Measurements from ENCODE around the gene CNTLN.
A peak's percentile ranks its signal among the peaks of the same experiment; 100 is the strongest.

The CNTLN gene

DNA sequence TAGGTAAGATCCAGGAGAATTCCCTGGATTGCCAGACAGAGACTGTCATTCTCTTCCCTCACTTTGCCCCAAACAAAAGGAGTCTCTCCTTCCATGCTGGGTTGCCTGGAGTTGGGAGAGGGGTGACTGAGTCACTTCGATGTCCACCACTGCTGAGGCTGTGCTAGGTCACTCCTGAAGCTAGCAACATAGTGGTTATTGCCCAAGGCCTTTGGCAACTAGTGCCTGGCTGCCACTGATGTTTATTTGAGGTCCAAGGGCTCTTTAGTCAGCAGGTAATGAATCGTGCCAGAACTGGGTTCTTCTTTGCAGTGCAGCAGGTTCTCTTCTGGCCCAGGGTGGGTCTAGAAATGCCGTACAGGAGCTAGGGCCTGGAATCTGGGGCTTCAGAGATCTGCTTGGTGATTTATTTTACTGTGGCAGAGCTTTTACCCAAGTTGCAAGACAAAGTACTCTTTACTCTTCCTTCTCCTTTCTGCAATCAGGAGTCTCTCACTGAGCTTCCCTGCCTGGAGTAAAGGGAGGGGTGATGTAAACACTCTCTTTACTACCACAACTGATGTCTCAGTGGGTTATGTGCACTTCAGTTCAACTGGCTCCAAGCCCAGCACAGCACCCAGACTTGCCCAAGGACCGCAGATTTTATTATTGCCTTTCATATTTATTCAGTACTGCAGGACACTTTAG, 288.3 kb downstream of the CNTLN start:
- peak; percentile 36 for DNase-seq (ENCODE audit: low read depth)

DNA sequence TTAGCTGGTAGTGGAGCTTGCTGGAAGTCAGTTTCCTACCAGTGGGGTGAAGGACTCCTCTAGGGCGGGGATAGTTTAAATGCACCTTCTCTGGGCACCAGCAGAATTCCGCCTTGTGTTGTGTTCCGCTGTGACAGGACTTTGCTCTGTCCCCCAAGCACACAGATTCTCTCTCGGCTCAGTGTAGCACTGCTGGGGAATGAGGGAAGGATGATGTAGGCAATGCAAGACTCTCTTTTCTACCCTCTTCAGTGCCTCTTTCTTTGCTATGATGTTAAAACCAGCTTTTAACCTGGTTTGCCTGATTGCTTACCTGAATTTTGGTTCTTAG, 288.8 kb downstream of the CNTLN start:
- DNase-seq (ENCODE audit: low read depth), result no peak

DNA sequence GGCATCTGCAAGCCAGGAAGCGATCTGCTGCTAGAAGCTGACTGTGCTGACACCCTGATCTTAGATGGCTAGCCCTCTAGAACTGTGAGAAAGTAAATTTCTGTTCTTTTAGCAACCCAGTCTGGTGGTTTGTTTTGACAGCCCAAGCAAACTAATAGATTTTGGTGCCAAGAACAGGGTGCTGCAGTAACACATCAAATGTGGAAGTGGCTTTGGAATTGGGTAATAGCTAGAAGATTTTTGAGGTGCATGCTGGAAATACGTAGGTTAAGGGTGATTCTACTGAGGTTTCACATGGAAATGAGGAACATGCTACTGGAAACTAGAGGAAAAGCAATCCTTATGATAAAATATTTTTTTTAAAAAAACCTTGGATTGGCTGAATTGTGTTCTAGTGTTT, 290.5 kb downstream of the CNTLN start:
- no peak for DNase-seq (ENCODE audit: low read depth)

DNA sequence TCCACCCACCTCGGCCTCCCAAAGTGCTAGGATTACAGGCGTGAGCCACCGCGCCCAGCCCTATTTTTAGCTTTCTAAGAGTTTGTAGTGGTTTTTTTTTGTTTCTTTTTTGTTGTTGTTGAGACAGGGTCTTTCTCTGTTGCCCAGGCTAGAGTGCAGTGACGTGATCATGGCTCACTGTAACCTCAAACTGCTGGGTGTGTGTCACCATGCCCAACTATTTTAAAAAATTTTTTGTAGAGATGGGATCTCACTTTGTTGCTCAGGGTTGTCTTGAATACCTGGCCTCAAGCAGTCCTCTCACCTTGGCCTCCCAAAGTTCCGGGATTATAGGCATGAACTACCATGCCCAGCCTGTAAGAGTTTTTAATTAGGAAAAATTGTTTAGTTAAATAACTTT, 298.7 kb downstream of the CNTLN start:
- DNase-seq (ENCODE audit: low read depth), result no peak

DNA sequence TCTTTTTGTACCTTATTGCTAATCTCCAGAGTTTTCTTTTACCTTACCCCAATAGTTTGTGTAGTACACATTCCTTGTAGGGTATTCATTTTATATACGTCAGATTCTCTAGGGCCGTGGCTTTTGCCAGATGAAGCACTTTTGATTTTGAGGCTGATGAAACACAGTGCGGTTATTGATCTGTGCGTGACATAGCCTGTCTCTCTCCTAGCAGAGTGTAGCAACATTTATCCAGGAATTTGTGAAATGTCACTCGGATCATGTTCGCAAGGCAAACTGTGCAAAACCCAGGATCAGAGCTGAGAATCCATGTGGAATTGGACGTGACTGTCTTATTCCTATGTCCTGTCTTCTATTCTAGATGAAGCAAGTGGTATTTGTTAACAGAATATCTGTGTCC, 302.0 kb downstream of the CNTLN start:
- DNase-seq (ENCODE audit: low read depth), result no peak

DNA sequence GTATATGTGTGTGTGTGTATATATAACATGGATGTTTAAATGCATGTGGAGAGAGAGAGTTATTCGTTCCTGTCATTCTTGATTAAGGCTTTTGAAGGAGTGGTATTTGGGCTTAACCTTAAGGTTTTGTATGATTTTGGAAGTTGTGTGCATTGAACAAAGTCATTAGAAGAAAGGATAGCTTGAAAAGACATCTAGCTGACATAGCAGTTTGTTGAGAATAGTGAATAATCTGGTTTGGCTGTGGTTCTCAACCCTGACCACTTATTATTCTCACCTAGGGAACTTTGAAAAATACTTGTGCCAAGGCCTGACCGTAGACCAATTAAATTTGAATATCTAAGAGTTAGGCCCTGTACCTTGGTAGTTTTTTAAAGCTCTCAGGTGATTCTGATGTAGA, 303.0 kb downstream of the CNTLN start:
- DNase-seq (ENCODE audit: low read depth), result no peak

DNA sequence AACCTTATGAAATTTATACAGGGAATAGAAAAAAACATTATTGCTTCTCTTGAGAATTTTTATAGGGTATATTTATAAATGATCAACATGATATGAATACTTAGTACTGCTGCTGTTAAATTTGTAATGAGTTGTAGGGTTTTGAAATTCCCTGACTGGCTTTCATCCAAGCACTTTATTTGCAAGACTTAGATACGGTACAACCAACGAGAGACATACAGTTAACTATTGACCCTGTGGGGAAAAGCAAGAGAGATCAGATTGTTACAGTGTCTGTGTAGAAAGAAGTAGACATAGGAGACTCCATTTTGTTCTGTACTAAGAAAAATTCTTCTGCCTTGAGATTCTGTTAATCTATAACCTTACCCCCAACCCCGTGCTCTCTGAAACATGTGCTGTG, 310.3 kb downstream of the CNTLN start:
- DNase-seq (ENCODE audit: low read depth), result peak; percentile 26

DNA sequence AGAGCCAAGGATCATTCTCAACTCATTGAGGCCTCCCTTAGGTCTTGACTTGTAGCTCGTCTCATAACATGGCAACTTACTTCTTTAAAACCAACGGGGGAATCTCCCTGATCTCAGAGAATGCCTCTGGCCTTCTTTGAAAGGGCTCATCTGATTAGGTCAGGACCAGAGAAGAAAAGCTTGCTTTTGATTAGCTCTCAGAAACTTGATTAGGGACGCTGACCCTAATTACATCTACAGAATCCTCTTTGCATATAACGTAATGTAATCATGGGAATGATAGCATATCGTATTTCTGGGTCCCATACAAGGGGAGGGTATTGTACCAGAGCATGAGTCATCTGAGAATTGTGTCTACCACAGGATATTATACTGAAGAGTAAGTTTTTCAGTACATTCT, 318.9 kb downstream of the CNTLN start:
- peak; percentile 20 for DNase-seq (ENCODE audit: low read depth)

DNA sequence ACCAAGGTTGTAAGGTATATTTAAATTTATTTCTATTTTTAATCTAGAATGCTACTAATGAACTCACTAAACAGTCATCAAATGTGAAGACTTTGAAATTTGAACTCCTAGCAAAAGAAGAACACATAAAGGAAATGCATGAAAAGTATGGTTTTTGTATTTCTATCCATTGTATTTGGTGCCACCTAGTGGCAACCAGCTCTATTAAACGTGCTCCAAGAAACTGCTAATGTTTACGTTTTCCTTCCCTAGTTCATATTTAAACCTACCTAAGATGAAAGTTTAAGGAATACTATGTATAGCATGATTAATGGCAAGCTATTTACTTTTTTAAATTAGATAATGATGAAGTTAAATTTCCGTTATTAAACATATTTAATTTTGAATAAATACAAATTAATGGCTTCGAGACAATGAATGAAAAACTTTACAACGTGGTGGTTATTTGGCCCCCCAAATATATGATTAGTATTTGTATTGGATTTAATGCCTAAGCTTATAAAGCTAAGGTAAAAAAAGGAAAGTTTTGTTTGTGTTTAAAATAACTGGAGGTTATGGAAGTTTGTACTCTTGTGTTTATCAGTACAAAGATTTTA, 328.1 kb downstream of the CNTLN start:
- peak; percentile 63 for DNase-seq (ENCODE audit: low read depth)

DNA sequence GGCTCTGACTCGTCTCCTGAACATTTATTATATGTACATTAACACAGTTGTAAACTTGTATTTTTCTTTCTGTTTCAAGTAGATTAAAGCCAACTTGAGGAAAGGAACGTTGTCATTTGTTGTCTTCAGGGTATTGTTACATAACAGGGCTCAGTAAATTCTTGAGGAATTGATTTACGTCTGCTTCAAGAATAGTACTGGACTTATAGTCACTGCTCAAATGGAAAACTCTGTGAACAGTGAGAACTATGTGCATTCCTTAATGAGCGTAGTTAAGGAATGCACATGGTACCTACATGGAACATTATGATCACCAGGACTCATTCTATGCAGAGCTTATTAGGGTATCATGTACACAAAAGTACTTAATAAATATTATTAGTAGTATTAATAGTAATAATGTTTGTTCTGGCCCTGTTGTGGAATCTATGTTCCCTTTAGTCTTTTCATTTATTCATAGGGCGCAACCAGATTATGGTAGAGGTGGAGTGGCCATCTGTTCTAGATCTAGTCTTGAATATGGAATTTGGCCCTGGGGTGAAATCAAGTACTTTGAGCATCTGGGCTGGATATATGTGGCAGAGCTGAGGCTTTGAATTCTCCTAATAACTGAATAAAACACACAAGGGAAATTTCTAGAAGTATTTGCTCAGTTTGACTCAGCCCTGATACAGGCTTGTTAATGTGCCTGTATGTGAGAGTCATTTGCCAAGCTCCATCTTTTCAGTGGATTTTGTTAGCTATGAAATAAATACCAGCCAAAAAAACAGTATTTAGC, 335.4 kb downstream of the CNTLN start:
- peak; percentile 7 for DNase-seq (ENCODE audit: low read depth)

DNA sequence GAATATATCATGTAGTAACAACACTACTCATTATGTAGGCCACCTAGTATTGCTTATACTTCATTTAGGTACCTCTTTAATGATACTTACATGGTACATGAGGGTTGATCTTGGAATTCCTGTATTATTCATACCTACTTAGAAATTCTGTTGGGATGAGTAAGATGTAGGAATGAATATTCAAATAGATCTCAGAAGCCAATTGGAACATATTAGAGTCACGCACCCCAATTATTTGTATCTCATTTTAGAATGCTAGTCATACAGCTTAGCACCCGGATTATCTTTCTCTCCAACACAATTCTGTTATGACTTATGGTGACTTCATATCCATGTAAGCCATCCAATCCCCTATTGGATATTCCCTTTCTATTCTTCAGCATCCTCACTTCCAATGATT, 337.3 kb downstream of the CNTLN start:
- peak; percentile 7 for DNase-seq (ENCODE audit: low read depth)

DNA sequence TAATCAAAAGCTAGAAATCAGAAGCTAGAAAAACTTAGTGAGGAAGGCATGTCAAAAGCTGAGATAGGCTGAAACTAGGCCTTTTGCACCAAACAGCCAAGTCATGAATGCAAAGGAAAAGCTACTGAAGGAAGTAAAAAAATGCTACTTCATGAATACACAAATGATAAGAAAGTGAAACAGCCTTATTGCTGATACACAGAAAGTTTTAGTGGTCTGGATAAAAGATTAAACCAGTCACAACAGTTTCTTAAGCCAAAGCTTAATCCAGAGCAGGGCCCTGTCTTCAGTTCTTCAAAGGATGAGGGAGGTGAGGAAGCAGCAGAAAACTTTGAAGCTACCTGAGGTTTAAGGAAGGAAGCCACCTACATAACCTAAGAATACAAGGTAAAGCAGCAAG, 341.6 kb downstream of the CNTLN start:
- no peak for DNase-seq (ENCODE audit: low read depth)

DNA sequence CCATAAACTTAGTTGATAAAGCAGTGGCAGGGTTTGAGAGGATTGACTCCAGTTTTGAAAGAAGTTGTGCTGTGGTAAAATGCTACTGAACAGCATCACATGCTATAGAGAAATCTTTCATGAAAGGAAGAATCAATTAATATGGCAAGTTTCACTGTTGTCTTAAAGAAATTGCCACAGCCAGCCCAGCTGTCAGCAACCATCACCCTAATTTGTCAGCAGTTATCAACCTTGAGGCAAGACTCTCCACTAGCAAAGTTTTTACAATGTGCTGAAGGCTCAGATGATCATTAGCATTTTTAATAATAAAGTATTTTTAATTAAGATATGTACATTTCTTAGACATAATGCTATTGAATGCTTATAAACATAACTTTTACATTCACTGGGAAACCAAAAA, 343.0 kb downstream of the CNTLN start:
- no peak for DNase-seq (ENCODE audit: low read depth)

DNA sequence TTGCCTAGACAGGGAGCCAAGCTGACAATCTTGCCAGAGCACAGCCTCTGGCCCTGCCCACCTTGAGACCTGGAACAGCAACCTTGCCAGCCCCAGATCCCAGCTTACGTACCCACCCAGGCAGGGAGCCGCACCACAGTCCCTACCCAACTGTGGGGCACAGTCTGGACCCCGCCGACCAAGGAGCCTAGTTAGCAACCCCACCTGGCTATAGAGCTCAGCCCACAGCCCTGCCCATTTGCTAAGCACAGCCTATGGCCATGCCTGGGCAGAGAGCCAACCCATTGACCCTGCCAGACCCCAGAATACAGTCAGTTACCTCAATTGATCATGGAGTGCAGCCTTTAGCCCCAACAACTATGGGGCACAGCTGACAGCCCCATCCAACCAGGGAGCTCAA, 346.1 kb downstream of the CNTLN start:
- DNase-seq (ENCODE audit: low read depth), result no peak

DNA sequence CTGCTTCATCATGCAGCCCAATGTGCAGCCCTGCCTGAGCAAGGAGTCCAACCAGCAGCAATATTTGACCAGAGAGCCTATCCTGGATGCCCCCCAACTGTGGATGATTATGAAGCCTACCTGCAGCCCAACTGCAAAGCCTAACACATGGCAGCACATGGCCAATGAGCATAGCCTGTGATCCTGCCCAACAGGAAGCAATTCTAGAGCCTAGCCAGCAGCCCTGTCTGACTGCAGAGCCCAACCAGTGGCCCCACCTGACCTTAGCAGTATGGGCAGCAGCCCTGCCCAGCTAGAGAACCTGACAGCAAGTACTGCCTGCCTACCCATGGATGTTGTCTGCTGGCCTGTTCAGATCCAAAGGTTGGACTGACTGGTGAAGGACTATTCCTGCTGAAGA, 346.7 kb downstream of the CNTLN start:
- no peak for DNase-seq (ENCODE audit: low read depth)

DNA sequence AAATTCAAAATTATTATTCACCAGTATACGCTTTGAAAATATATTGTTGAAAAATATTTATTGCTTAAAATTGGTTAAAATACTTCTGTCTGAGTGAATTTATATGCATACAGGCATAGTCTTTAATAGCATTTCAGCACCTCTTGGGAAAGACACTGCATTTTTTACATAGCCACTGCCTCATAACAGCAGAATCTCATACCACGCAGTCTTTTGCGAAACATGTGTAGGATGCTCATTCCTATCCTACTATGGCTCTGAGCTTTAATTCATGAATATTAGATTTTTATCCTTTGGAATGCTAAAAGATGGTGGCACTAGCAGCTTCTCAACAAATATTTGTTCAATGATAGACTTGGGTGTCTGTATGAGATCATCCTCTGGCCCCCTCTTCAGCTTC, 350.1 kb downstream of the CNTLN start:
- peak; percentile 6 for DNase-seq (ENCODE audit: low read depth)

DNA sequence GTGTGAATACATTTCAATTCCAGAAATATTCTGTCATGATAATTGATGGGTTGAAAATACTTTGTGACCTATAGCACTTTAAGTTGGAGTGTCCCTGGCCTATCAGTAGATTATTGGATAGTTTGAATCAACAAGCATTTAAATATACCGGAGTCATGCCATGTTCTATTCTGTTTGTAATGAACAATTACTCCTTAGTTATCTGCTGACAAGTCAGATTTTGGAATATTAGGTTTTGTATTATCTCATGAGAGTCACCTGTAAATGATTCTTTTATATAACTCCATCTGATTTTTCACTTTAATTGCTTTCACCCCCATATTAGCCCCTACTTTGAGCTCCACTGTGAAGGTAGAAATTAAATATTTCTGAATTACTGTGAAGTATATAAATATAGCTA, 351.6 kb downstream of the CNTLN start:
- no peak for DNase-seq (ENCODE audit: low read depth)

DNA sequence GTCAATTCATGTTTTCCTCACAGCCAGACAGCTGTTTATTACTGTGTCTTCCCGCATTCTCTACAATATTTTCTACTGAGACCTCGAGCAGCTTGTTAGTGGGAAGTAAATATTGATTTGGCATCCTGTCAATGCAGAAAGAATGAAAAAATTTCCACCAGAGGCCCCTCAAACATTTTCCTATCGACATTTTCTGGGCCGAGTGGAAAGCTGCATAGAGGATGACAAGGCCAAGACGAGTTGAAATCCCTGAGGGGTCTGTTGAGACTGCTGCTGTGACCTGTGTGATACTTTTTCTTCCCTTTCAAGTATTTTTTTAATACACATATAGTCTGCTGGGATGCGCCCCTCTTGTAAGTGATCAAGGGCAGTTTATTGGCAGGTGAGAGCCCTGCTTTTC, 352.6 kb downstream of the CNTLN start:
- DNase-seq (ENCODE audit: low read depth), result no peak

DNA sequence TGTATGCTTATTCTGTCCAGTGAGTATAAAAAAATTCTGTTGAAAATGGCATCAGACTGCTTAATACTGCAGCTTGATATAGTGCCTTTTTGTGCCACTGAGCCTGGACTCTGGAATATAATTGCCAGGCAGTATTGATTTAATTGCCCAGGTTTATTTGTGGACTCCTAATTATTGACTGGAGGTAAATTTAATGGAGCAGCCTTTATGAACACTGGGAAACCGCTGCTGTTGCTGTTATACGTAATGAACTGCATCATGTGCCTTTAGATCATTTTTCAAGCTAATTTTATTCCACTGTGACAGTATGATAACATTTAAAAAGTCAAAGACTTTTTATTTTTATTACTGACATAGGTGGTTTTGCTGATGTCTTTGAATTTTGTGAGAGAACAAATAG, 353.8 kb downstream of the CNTLN start:
- no peak for DNase-seq (ENCODE audit: low read depth)

DNA sequence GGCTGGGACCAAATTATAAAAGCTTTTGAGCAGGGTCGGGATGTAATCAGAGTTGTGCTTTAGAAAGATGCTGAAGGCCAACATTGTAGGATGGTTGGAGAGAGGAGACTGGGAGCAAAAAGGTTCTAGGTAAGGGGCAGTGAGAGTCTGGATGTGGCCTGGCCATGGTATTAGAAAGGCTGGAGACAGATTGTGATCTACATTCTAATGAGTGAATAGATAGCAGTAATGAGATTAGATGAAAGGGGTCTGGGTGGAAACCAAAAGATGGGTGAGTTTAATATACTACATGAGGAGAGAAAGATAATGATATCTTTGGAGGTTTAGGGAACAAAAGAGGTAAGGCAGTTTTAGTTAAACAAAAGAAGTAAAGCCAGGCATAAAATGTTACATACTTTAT, 355.3 kb downstream of the CNTLN start:
- no peak for DNase-seq (ENCODE audit: low read depth)

DNA sequence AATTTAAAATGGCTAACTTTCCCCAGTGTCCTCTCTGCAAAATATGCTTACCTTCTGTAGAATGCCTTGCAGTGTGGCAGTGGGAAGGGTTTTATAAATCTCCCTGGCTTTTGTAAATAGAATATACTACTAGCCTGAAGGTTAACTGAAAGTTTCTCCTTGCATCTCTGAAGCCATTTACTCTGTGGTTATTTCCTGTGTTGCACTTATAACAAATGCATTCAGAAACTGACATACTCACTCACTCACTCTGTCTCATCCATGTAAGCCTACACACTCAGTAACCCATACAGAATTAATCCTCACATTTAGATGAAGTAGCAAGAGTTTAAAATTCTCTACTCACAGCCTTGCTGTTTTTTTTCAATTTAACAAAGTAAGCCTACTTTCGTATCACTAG, 356.9 kb downstream of the CNTLN start:
- peak; percentile 6 for DNase-seq (ENCODE audit: low read depth)

DNA sequence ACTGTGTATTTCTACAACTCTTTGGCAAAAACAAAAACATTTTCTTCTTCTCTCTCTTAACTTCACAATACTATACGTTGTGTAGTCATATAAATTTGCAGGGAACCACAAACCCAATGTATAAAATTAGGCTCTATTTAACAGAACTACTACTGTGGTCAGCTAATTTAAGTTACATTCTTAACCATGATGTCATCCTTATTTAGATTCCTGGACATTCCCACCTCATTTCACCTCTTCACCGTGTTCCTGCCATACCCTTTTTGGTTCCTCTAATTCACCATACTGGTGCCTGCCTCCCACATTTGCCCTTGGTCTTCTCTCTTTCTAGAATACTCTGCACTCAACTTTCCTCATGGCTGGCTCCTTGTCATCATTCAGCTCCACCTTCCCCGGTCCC, 368.4 kb downstream of the CNTLN start:
- no peak for DNase-seq (ENCODE audit: low read depth)

DNA sequence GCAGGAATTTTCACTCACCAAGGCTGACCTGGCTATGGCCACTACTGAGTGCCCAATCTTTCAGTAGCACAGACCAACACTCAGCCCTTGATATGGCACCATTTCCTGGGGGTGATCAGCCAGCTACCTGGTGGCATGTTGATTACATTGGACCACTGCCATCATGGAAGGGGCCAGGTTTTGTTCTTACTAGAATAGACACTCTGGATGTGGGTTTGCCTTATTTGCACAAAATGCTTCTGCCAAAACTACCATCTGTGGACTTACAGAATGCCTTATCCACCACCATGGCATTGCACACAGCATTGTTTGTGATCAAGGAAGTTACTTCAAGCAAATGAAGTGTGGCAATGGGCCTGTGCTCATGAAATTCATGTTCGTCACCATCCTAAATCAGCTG, 374.3 kb downstream of the CNTLN start:
- DNase-seq (ENCODE audit: low read depth), result no peak

DNA sequence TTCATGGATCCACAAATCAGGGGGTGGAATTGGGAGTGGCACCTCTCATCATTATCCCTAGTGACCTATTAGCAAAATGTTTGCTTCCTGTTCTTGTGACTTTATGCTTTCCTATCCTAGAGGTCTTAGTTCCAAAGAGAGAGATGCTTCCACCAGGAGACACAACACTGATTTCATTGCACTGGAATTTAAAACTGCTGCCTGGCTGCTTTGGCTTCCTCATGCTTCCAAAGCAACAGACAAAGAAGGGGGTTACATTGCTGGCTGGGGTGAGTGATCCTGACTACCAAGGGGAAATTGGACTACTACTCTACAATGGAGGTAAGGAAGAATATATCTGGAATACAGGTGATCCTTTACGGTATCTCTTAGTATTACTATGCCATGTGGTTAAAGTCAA, 374.9 kb downstream of the CNTLN start:
- DNase-seq (ENCODE audit: low read depth), result peak; percentile 43

Data from iris pigment epithelial cell (primary cell).